Upper lobe of left lung (tissue), 4 donors: Measurements from ENCODE around the gene ROS1.
"Not testable (repeated sequence)": the region's sequence is repeated elsewhere in the genome, so short reads cannot be mapped to it uniquely, and the experiment has no call there.

Experiments used
- EP300 ChIP-seq, 4 donors: sonication (generic); formaldehyde crosslinking; IDR thresholded peaks; one replicate each; pipeline ENCODE4 v1.5.1; 2017; ENCODE audit warnings: antibody characterized with exemption in 4 of 4, control low read depth in 2 of 4
- POLR2A ChIP-seq, 4 donors: fragments of 450-650 bp; IDR thresholded peaks; one replicate each; pipeline ENCODE4 v1.5.1; 2016 to 2017; ENCODE audit warnings: antibody characterized with exemption in 4 of 4, mild to moderate bottlenecking in 2 of 4
- POLR2AphosphoS5 ChIP-seq, 2 donors: sonication (generic); formaldehyde crosslinking; IDR thresholded peaks; one replicate each; pipeline ENCODE4 v1.5.1; 2017; ENCODE audit warnings: antibody characterized with exemption in 2 of 2
- TF ChIP-seq, protein P1 (sequence below), 6 experiments: fragments of 450-650 bp in 4 of 6; fragments of 200-600 bp in 2 of 6; sonication (generic) in 2 of 6; IDR thresholded peaks; one replicate each; pipeline ENCODE4 v1.5.1; 2016 to 2019; ENCODE audit warnings: antibody characterized with exemption in 6 of 6

DNA sequence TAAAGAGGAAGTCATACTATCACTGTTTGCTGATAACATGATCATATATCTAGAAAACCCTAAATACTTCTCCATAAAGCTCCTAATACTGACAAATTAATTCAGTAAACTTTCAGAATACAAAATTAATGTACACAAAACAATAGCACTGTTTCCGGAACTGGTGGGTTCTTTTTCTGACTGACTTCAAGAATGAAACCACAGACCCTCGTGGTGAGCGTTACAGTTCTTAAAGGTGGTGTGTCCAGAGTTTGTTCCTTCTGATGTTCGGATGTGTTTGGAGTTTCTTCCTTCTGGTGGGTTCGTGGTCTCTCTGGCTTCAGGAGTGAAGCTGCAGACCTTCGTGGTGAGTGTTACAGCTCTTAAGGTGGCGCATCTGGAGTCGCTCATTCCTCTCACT is 53.5 kb downstream of the ROS1 start:
- TF ChIP-seq, protein P1, sequence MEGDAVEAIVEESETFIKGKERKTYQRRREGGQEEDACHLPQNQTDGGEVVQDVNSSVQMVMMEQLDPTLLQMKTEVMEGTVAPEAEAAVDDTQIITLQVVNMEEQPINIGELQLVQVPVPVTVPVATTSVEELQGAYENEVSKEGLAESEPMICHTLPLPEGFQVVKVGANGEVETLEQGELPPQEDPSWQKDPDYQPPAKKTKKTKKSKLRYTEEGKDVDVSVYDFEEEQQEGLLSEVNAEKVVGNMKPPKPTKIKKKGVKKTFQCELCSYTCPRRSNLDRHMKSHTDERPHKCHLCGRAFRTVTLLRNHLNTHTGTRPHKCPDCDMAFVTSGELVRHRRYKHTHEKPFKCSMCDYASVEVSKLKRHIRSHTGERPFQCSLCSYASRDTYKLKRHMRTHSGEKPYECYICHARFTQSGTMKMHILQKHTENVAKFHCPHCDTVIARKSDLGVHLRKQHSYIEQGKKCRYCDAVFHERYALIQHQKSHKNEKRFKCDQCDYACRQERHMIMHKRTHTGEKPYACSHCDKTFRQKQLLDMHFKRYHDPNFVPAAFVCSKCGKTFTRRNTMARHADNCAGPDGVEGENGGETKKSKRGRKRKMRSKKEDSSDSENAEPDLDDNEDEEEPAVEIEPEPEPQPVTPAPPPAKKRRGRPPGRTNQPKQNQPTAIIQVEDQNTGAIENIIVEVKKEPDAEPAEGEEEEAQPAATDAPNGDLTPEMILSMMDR (IDR thresholded peaks at IDR 0.05): not testable (repeated sequence)
- not testable (repeated sequence) for TF ChIP-seq POLR2A, POLR2AphosphoS5, EP300 (IDR thresholded peaks at IDR 0.05)
